Caco-2 (cell line): Measurements from ENCODE around the gene PACS1. TPM values are rescaled to one million over a fixed set of nuclear protein-coding genes. Genes with fewer than 3 reads are reported as not detected.

ENCODE experiments used
- BruUV-seq: library from RNA; stranded (reverse); fragments of 400-500 nt; replicated peaks from 2 replicates; lab custom pipeline; 2021; lab: Mats Ljungman, UMichigan
- CTCF ChIA-PET: fragments of 300-600 bp; sonication (Branson Sonifier 250); formaldehyde crosslinking; loops from one replicate; lab custom pipeline; 2022; ENCODE audit warnings: antibody characterized with exemption; lab: Charles Lee
- POLR2A ChIA-PET: fragments of 300-600 bp; sonication (Branson Sonifier 250); formaldehyde crosslinking; loops from one replicate; lab custom pipeline; 2022; ENCODE audit warnings: antibody characterized with exemption; lab: Charles Lee
- DNase-seq, 2 experiments: peaks; one replicate each; pipeline versions ENCODE4 v3.0.0 to v3.0.0-alpha.2; 2020 to 2022
- H3K27me3 ChIP-seq: replicated peaks from 2 replicates; pipeline ENCODE4 v1.6.0; 2011; ENCODE audit warnings: low read length; ENCODE audit not compliant: control insufficient read depth, insufficient read depth
- H3K36me3 ChIP-seq: 2 replicates; pipeline ENCODE4 v1.5.1; 2011; ENCODE audit warnings: low read length; ENCODE audit not compliant: control insufficient read depth, insufficient read depth
- H3K4me1 ChIP-seq: fragments of 250-450 bp; sonication (Bioruptor Pico); 2 replicates; pipeline ENCODE4 v1.5.1; 2020; ENCODE audit warnings: mild to moderate bottlenecking
- H3K4me3 ChIP-seq: 2 replicates; pipeline ENCODE4 v1.5.1; 2011; ENCODE audit warnings: low read depth, mild to moderate bottlenecking, control low read depth, low read length
- H3K9me3 ChIP-seq: fragments of 250-450 bp; sonication (Bioruptor Pico); 2 replicates; pipeline ENCODE4 v1.5.1; 2020; ENCODE audit warnings: mild to moderate bottlenecking, moderate library complexity
- H3K27ac Mint-ChIP-seq: one replicate; pipeline ENCODE4 v1.8.0; 2022; ENCODE audit warnings: mixed read lengths; ENCODE audit not compliant: unreplicated experiment
- H3K27me3 Mint-ChIP-seq: one replicate; pipeline ENCODE4 v1.8.0; 2022; ENCODE audit warnings: mixed read lengths; ENCODE audit not compliant: insufficient read depth, unreplicated experiment
- H3K36me3 Mint-ChIP-seq: one replicate; pipeline ENCODE4 v1.8.0; 2022; ENCODE audit warnings: mild to moderate bottlenecking, mixed read lengths; ENCODE audit not compliant: insufficient read depth, unreplicated experiment
- H3K4me1 Mint-ChIP-seq: one replicate; pipeline ENCODE4 v1.8.0; 2022; ENCODE audit warnings: low read depth, mixed read lengths; ENCODE audit not compliant: unreplicated experiment
- H3K4me3 Mint-ChIP-seq: one replicate; pipeline ENCODE4 v1.8.0; 2022; ENCODE audit warnings: mild to moderate bottlenecking, moderate library complexity, mixed read lengths; ENCODE audit not compliant: unreplicated experiment
- H3K9me3 Mint-ChIP-seq: one replicate; pipeline ENCODE4 v1.8.0; 2022; ENCODE audit warnings: mixed read lengths; ENCODE audit not compliant: unreplicated experiment
- CTCF ChIP-seq, 2 experiments: fragments of 200-600 bp in 1 of 2; IDR thresholded peaks; 1 replicate in 1 of 2; 2 replicates in 1 of 2; pipeline versions ENCODE4 v1.5.1 to v1.8.0; 2011 to 2022; ENCODE audit warnings: antibody characterized with exemption in 1 of 2, control low read depth in 1 of 2, inconsistent platforms in 1 of 2, low read depth in 1 of 2, low read length in 1 of 2, mild to moderate bottlenecking in 1 of 2, moderate library complexity in 1 of 2; ENCODE audit not compliant: insufficient read depth in 1 of 2, severe bottlenecking in 1 of 2, unreplicated experiment in 1 of 2
- intact Hi-C: fragments of 100-400 bp; cut with micrococcal nuclease; formaldehyde crosslinking; loops from one replicate; pipeline ENCODE4 v1.10.0; 2022; ENCODE audit not compliant: unreplicated experiment
- total RNA-seq: library from RNA; stranded (reverse); gene quantifications from 2 replicates; pipeline ENCODE4 v1.2.3, GENCODE V29; 2022

The PACS1 gene
- total RNA-seq, 1 experiment from 2014 or later, result 82.2 TPM

GRCh38 chr11:66042996-66043906, 26.8 kb upstream of the PACS1 start:
- H3K36me3 ChIP-seq, result no peaks in the 10 kb centered on the region
- Mint-ChIP-seq H3K36me3 (no peaks in the 10 kb centered on the region), H3K4me1 (no peaks in the 10 kb centered on the region), H3K4me3 (no peak overlapping the region), H3K9me3 (no peaks in the 10 kb centered on the region), H3K27ac (no peak overlapping the region), H3K27me3 (no peaks in the 10 kb centered on the region)
- H3K27me3 ChIP-seq, result no peaks in the 10 kb centered on the region
- intact Hi-C loops, result no loop called here
- TF ChIP-seq CTCF (IDR thresholded peaks at IDR 0.05; ENCODE audit: insufficient read depth in 1 of 2, low read depth in 1 of 2, low read length in 1 of 2, severe bottlenecking in 1 of 2, unreplicated experiment in 1 of 2), result no peak
- H3K9me3 ChIP-seq, result no peaks in the 10 kb centered on the region
- POLR2A ChIA-PET, result no interaction called here
- no peak for DNase-seq
- BruUV-seq, result no TSS peak
- H3K4me3 ChIP-seq, result no peak overlapping the region
- 0 out of 2 replicates have a peak, but pooled peaks cover 4% of the 10 kb centered on the region for H3K4me1 ChIP-seq
- CTCF ChIA-PET, result no interaction called here

GRCh38 chr11:66044757-66045156, 25.3 kb upstream of the PACS1 start:
- BruUV-seq, result no TSS peak
- no peak overlapping the region for H3K4me3 ChIP-seq

More at GRCh38 chr11:66044757-66045156, 25.3 kb upstream of the PACS1 start:
- H3K4me3 Mint-ChIP-seq, result peak overlapping the region; percentile 12
- no peak overlapping the region for H3K27ac Mint-ChIP-seq
- H3K4me1 Mint-ChIP-seq, result no peaks in the 10 kb centered on the region
- 0 out of 2 replicates have a peak, but pooled peaks cover 4% of the 10 kb centered on the region for H3K4me1 ChIP-seq
- ChIA-PET POLR2A (no interaction called here), CTCF (interaction anchor here (0.6 to 1.7 kb wide), 9 partner anchors 13 to 157 kb away, joined by 3 to 8 read pairs (median 5); partner anchors contain the start of genes CCDC85B and FIBP)
- H3K36me3 Mint-ChIP-seq, result no peaks in the 10 kb centered on the region
- H3K9me3 ChIP-seq, result no peaks in the 10 kb centered on the region
- no peaks in the 10 kb centered on the region for H3K27me3 ChIP-seq
- no peaks in the 10 kb centered on the region for H3K27me3 Mint-ChIP-seq
- DNase-seq, result no peak
- H3K36me3 ChIP-seq, result no peaks in the 10 kb centered on the region
- H3K9me3 Mint-ChIP-seq, result no peaks in the 10 kb centered on the region
- intact Hi-C loops, result no loop called here
- TF ChIP-seq CTCF (IDR thresholded peaks at IDR 0.05; ENCODE audit: insufficient read depth in 1 of 2, low read depth in 1 of 2, low read length in 1 of 2, severe bottlenecking in 1 of 2, unreplicated experiment in 1 of 2), result no peak
